Measurements from ENCODE around the gene CAMTA1.

Gene CAMTA1

GRCh38 chr1:7664893-7665250 is 879.6 kb downstream of the CAMTA1 start:
- no peak overlapping the region for H3K4me3 ChIP-seq (ENCODE audit: low read depth, low read length)
- DNase-seq (ENCODE audit: low read depth): no peak
- no peak for TF ChIP-seq CTCF (conservative IDR thresholded peaks at IDR 0.05; ENCODE audit: low read depth, low read length)

GRCh38 chr1:7666249-7666648 is 881.0 kb downstream of the CAMTA1 start:
- no peak for DNase-seq (ENCODE audit: low read depth)
- H3K4me3 ChIP-seq (ENCODE audit: low read depth, low read length): no peak overlapping the region
- no peak for TF ChIP-seq CTCF (conservative IDR thresholded peaks at IDR 0.05; ENCODE audit: low read depth, low read length)

GRCh38 chr1:7667159-7667558 is 881.9 kb downstream of the CAMTA1 start:
- no peak overlapping the region for H3K4me3 ChIP-seq (ENCODE audit: low read depth, low read length)
- no peak for DNase-seq (ENCODE audit: low read depth)
- TF ChIP-seq CTCF (conservative IDR thresholded peaks at IDR 0.05; ENCODE audit: low read depth, low read length): no peak

GRCh38 chr1:7667625-7668218 is 882.5 kb downstream of the CAMTA1 start:
- no peak overlapping the region for H3K4me3 ChIP-seq (ENCODE audit: low read depth, low read length)
- peak; percentile 87 for DNase-seq (ENCODE audit: low read depth)
- TF ChIP-seq CTCF (conservative IDR thresholded peaks at IDR 0.05; ENCODE audit: low read depth, low read length): peak; percentile 99

- DNase-seq (ENCODE audit: low read depth): peak; percentile 60
- no peak overlapping the region for H3K4me3 ChIP-seq (ENCODE audit: low read depth, low read length)
- TF ChIP-seq CTCF (conservative IDR thresholded peaks at IDR 0.05; ENCODE audit: low read depth, low read length): peak; percentile 85
These were observed 884.5 kb downstream of the CAMTA1 start for GRCh38 chr1:7669559-7670311.

- DNase-seq (ENCODE audit: low read depth): peak; percentile 14
These were observed 885.3 kb downstream of the CAMTA1 start for GRCh38 chr1:7670334-7671145.

More at GRCh38 chr1:7670334-7671145, 885.3 kb downstream of the CAMTA1 start:
- H3K4me3 ChIP-seq (ENCODE audit: low read depth, low read length): no peak overlapping the region
- TF ChIP-seq CTCF (conservative IDR thresholded peaks at IDR 0.05; ENCODE audit: low read depth, low read length): no peak

Data from choroid plexus epithelial cell (primary cell).